ENCODE measurements around the gene RNASE8.

Gene RNASE8

DNA sequence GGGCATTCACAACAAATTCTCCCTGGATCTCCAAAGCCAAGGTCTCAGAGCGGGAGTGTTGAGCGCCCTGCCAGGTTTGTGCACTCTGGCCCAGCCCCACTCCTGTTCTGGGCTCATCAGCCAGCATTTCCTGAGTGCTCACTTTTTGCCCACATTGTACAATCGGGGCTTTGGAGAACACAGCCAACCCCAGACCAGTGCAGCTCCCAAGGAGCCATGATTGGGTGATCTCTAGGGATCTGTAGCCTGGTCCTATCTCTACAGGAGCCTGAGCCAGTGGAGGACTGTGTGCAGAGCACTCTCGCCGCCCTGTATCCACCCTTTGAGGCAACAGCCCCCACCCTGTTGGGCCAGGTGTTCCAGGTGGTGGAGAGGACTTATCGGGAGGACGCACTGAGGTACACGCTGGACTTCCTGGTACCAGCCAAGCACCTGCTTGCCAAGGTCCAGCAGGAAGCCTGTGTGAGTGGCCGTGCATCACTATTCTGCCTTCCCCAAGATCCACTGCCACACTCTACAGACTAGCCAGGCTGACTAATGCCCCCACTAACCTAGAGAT, 15.2 kb downstream of the RNASE8 start:
- peaks cover 62% of the 10 kb centered on the region for H3K27me3 Mint-ChIP-seq
- peaks cover 39% of the 10 kb centered on the region for H3K4me1 Mint-ChIP-seq
- H3K4me3 Mint-ChIP-seq, result no peak overlapping the region
- DNase-seq, result no peak
- no peak overlapping the region for H3K27ac Mint-ChIP-seq
- no peak for ATAC-seq
- no peaks in the 10 kb centered on the region for H3K9me3 Mint-ChIP-seq

DNA sequence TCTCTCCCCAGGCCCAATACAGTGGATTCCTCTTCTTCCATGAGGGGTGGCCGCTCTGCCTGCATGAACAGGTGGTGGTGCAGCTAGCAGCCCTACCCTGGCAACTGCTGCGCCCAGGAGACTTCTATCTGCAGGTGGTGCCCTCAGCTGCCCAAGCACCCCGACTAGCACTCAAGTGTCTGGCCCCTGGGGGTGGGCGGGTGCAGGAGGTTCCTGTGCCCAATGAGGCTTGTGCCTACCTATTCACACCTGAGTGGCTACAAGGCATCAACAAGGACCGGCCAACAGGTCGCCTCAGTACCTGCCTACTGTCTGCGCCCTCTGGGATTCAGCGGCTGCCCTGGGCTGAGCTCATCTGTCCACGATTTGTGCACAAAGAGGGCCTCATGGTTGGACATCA, 16.3 kb downstream of the RNASE8 start:
- H3K4me1 Mint-ChIP-seq, result peaks cover 33% of the 10 kb centered on the region
- DNase-seq, result no peak
- no peak for ATAC-seq
- H3K9me3 Mint-ChIP-seq, result no peaks in the 10 kb centered on the region
- H3K27ac Mint-ChIP-seq, result no peak overlapping the region
- H3K27me3 Mint-ChIP-seq, result peaks cover 51% of the 10 kb centered on the region
- H3K4me3 Mint-ChIP-seq, result no peak overlapping the region

DNA sequence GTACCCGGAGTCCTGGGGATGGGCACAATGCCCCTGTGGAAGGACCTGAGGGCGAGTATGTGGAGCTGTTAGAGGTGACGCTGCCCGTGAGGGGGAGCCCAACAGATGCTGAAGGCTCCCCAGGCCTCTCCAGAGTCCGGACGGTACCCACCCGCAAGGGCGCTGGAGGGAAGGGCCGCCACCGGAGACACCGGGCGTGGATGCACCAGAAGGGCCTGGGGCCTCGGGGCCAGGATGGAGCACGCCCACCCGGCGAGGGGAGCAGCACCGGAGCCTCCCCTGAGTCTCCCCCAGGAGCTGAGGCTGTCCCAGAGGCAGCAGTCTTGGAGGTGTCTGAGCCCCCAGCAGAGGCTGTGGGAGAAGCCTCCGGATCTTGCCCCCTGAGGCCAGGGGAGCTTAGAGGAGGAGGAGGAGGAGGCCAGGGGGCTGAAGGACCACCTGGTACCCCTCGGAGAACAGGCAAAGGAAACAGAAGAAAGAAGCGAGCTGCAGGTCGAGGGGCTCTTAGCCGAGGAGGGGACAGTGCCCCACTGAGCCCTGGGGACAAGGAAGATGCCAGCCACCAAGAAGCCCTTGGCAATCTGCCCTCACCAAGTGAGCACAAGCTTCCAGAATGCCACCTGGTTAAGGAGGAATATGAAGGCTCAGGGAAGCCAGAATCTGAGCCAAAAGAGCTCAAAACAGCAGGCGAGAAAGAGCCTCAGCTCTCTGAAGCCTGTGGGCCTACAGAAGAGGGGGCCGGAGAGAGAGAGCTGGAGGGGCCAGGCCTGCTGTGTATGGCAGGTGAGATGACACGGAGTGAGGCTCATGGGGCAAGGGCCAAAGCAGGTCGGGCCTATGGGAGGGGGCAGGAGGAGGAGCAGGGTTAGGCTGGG, 17.0 kb downstream of the RNASE8 start:
- H3K4me3 Mint-ChIP-seq, result no peak overlapping the region
- peaks cover 44% of the 10 kb centered on the region for H3K27me3 Mint-ChIP-seq
- peaks cover 26% of the 10 kb centered on the region for H3K4me1 Mint-ChIP-seq
- ATAC-seq (no peak), DNase-seq (no peak)
- H3K27ac Mint-ChIP-seq, result no peak overlapping the region
- H3K9me3 Mint-ChIP-seq, result no peaks in the 10 kb centered on the region

DNA sequence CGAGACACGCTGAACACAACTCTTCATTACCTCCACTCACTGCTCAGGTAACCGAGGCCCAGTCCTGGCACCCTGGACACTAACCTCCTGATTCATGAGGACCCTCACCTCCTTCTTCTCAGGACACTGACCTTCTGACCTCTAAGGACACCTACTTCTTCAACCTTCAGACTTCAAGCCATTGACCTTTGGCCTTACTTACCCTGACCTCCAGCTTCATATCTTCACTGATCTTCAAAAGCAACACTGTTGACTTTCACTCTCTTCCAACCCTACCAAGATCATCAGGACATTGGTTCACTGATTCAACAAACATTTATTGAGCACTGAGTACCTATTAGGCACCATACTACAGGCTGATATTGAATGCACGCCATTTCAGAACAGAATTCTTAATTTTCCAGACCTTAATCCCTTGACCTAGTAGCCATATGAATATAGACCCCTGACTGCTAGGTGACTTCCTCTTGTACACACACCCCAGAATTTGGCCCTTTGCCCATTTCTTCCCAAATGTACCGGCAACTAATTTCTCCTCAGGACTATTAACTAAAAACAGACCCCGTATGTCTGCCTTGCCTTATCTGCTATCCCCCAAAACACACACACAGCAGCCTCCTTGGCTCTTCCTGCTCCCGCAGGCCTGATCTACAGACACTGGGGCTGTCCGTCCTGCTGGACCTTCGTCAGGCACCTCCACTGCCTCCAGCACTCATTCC, 18.3 kb downstream of the RNASE8 start:
- Mint-ChIP-seq H3K27me3 (peaks cover 31% of the 10 kb centered on the region), H3K27ac (no peak overlapping the region), H3K4me3 (no peak overlapping the region), H3K4me1 (peaks cover 17% of the 10 kb centered on the region), H3K9me3 (no peaks in the 10 kb centered on the region)
- ATAC-seq, result no peak
- no peak for DNase-seq

DNA sequence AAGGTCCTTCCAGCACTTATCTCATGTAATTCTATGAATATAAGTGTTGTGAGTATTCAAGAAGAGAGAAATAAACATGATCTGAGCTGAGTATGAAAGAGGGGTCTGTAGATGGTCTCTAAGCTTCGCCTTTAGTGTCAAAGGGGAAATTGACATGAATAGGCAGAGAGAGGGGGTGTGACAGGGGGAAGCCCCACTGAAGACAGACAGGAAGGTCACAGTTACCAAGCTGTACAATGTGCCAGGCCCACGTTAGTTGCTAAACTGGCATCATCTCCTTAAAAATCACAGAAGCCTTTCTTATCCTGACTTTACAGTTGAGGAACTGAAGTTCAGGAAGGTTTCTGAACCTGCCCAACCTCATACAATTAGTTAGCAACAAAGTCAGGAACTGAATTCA, 20.1 kb downstream of the RNASE8 start:
- Mint-ChIP-seq H3K9me3 (no peaks in the 10 kb centered on the region), H3K4me1 (no peaks in the 10 kb centered on the region), H3K4me3 (no peak overlapping the region), H3K27me3 (peaks cover 13% of the 10 kb centered on the region), H3K27ac (peak overlapping the region in 1 of 2 donors; percentile 77)
- no peak for ATAC-seq
- no peak for DNase-seq

DNA sequence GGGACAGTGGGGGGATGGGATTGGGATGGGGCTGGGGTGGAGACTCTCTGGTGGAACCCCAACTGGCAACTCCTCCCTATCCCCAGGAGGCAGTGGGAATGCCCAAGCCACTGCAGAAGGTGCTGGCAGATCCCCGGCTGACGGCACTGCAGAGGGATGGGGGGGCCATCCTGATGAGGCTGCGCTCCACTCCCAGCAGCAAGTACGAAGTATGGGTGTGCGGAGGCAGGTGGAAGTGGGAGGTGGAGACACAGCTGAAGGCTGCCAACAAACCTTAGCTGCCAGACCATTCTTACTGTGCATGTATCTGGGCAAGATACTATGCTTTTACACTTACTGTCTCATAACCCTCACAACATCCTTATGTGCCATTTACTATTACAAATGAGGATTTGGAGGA, 20.7 kb downstream of the RNASE8 start:
- Mint-ChIP-seq H3K9me3 (no peaks in the 10 kb centered on the region), H3K27ac (no peak overlapping the region), H3K4me3 (no peak overlapping the region), H3K4me1 (no peaks in the 10 kb centered on the region), H3K27me3 (peaks cover 7% of the 10 kb centered on the region)
- no peak for DNase-seq
- no peak for ATAC-seq

DNA sequence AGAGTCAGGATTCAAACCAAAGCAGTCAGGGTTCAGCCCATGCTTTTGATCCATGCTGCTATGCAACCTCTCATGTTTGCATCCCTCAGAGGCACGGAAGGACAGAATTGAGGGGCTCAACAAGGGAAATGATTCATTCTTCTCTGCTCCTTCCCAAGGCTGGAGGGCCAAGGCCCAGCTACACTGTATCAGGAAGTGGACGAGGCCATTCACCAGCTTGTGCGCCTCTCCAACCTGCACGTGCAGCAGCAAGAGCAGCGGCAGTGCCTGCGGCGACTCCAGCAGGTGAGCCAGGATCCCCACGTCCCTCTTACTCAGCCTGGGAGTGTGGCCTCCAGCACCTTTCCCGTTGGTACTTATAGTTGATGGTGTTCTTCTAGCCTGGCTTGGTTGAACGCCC, 21.1 kb downstream of the RNASE8 start:
- Mint-ChIP-seq H3K4me1 (no peaks in the 10 kb centered on the region), H3K27me3 (peaks cover 3% of the 10 kb centered on the region), H3K27ac (no peak overlapping the region), H3K9me3 (no peaks in the 10 kb centered on the region), H3K4me3 (no peak overlapping the region)
- ATAC-seq, result no peak
- no peak for DNase-seq

DNA sequence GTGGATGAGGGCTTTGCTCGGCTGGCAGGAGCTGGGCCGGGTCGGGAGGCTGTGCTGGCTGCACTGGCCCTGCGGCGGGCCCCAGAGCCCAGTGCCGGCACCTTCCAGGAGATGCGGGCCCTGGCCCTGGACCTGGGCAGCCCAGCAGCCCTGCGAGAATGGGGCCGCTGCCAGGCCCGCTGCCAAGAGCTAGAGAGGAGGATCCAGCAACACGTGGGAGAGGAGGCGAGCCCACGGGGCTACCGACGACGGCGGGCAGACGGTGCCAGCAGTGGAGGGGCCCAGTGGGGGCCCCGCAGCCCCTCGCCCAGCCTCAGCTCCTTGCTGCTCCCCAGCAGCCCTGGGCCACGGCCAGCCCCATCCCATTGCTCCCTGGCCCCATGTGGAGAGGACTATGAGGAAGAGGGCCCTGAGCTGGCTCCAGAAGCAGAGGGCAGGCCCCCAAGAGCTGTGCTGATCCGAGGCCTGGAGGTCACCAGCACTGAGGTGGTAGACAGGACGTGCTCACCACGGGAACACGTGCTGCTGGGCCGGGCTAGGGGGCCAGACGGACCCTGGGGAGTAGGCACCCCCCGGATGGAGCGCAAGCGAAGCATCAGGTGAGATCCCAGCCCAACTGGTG, 24.0 kb downstream of the RNASE8 start:
- Mint-ChIP-seq H3K4me3 (no peak overlapping the region), H3K9me3 (no peaks in the 10 kb centered on the region), H3K4me1 (peaks cover 3% of the 10 kb centered on the region), H3K27ac (peak overlapping the region in 1 of 2 donors; percentile 10), H3K27me3 (no peaks in the 10 kb centered on the region)
- ATAC-seq (peak; percentile 39), DNase-seq (no peak)

DNA sequence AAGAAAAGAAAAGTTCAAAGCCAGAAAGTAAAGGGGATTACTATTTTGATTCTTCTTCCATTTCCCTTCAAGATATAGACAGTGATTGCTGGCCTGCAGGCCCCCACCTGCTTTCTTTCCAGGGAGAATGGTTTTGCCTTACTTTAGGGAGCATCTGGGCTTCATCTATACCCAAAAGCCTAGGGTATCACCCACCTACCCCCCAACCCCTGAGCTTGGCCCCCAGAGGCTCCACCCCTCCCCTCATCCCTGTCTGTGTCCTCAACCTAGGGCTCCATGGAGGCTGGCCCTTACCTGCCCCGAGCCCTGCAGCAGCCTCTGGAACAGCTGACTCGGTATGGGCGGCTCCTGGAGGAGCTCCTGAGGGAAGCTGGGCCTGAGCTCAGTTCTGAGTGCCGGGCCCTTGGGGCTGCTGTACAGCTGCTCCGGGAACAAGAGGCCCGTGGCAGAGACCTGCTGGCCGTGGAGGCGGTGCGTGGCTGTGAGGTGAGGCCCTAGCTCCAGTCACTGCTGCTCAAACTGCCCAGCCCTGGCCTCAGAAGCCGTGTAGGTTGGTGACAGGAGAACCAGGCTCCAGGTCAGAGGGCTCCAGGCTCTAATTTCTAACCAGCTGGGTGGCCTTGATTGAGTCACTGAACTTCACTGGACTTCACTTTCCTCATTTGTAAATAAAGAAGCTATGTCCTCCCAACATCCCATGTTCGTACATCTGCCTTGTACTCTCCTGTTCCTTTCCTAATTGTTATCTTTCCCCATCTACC, 26.1 kb downstream of the RNASE8 start:
- Mint-ChIP-seq H3K9me3 (no peaks in the 10 kb centered on the region), H3K4me3 (no peak overlapping the region), H3K27me3 (no peaks in the 10 kb centered on the region), H3K4me1 (peaks cover 18% of the 10 kb centered on the region), H3K27ac (no peak overlapping the region)
- ATAC-seq (no peak), DNase-seq (no peak)

DNA sequence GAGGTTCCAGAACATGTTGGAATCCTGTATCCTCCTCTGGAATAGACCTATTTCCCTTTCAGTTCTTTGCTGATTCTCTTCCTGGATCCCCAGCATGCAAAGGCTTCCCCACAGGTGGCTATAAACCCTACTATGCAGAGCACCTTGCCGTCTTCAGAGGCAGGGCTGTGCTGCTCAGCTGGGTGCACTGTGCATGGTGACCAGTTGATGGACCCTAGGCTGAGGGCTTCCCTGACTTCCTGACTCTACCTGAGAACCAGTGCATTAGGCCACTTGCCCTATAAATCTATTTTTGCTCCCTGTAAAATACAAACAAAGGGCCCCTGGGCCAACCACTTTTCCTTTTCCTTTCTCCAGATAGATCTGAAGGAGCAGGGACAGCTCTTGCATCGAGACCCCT, 26.8 kb downstream of the RNASE8 start:
- DNase-seq, result no peak
- Mint-ChIP-seq H3K4me3 (no peak overlapping the region), H3K27ac (peak overlapping the region in 1 of 2 donors; percentile 46), H3K9me3 (no peaks in the 10 kb centered on the region), H3K4me1 (peaks cover 18% of the 10 kb centered on the region), H3K27me3 (no peaks in the 10 kb centered on the region)
- no peak for ATAC-seq

DNA sequence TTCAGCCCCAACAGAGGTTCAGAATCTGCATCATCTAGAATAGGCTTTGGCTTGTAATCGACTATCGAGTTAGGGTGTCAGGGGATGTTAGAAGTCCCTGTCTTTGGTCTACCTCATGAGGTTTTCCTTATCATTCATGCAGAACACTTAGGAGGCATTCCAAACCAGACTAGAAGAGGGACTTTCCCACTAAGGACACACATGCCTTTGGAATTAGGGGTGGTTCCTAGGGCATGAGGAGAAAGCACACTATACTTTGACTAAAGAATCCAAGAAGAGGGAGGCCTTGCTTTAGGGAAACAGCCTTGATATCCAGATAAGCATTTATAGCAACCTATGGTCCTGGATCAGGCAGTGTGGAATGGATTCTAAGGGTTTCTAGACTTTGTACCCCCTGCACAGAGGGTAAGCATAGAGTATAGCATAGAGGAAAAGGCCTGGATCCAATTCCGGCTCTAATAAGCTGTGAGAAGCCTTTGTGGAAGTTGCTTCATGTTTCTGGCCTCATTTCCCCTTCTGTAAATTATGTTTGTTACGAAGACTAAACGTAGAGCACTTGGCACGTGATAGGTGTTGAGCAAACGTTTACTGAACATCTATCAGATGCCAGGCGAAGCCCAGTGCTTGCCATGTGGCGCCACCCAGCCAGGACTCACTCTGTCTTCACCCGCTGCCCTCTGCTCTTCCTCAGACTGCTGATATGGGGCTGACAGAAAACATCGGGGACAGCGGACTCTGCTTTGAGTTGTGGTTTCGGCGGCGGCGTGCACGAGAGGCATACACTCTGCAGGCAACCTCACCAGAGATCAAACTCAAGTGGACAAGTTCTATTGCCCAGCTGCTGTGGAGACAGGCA, 27.6 kb downstream of the RNASE8 start:
- no peak overlapping the region for H3K27ac Mint-ChIP-seq
- DNase-seq (no peak), ATAC-seq (no peak)
- peaks cover 18% of the 10 kb centered on the region for H3K4me1 Mint-ChIP-seq
- no peaks in the 10 kb centered on the region for H3K27me3 Mint-ChIP-seq
- no peak overlapping the region for H3K4me3 Mint-ChIP-seq
- no peaks in the 10 kb centered on the region for H3K9me3 Mint-ChIP-seq

DNA sequence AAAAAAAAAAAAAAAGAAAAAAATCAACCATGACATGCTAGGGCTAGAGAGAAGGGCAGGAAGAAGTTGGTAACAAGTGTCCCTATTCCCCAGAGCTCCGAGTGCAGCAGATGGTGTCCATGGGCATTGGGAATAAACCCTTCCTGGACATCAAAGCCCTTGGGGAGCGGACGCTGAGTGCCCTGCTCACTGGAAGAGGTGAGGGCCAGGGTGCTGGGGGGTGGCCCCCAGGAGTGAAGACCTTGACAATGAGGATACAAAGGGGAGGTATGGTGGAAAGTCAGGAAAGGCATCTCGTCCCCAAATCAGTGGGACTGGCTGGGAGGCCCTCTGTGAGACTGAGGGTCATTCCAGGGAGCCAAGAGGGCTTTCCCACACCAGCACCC, 29.3 kb downstream of the RNASE8 start:
- Mint-ChIP-seq H3K4me3 (no peak overlapping the region), H3K27me3 (no peaks in the 10 kb centered on the region), H3K9me3 (no peaks in the 10 kb centered on the region), H3K27ac (peak overlapping the region in 1 of 2 donors; percentile 91), H3K4me1 (peaks cover 18% of the 10 kb centered on the region)
- no peak for DNase-seq
- ATAC-seq, result no peak

DNA sequence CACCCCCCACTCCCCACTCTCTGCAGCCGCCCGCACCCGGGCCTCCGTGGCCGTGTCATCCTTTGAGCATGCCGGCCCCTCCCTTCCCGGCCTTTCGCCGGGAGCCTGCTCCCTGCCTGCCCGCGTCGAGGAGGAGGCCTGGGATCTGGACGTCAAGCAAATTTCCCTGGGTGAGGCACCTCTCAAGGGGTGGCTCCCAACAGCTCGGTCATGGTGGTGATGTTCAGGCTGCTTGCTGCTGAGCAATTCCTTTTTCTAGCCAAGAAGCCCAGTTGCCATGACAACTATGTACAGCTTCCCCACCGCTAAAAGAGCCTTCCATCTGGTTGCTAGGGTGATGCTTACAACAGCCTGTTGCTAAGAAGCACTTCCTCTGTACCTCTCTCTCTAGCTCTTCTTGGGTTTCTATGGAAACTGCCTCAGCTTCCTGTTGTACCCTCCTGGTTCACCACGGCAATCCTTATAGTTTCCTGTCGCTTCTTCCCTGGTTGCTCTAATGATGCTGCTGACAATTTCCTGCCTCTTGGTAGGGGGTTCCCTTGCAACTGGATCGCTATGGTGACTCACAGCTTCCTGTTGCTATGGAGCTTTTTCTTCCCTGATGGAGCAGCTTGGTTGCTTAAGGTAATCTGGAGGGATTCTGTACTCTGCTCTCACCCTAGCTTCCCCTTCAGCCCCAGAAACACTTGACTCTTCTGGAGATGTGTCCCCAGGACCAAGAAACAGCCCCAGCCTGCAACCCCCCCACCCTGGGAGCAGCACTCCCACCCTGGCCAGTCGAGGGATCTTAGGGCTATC, 29.9 kb downstream of the RNASE8 start:
- DNase-seq (peak in 1 of 2 donors; percentile 51), ATAC-seq (peak; percentile 80)
- Mint-ChIP-seq H3K9me3 (no peaks in the 10 kb centered on the region), H3K4me3 (no peak overlapping the region), H3K4me1 (peaks cover 21% of the 10 kb centered on the region), H3K27me3 (no peaks in the 10 kb centered on the region), H3K27ac (no peak overlapping the region)

DNA sequence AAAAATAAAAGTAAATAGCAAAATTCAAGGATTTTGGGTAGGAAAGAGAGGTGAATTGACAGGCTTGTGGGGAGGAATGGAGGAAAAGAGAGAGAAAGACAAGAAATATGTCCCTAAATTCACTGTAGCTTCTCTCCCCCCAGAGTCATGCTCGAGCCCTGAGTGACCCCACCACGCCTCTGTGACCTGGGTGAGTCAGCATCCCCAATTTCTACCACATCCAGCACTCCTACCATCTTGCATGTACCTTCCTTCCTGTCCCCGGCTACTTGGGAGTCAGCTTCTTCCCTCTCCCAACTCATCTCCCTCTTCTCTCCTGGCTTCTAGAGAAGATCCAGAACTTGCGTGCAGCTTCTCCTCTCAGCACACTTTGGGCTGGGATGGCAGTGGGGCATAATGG, 31.1 kb downstream of the RNASE8 start:
- Mint-ChIP-seq H3K27me3 (no peaks in the 10 kb centered on the region), H3K9me3 (no peaks in the 10 kb centered on the region), H3K4me3 (no peak overlapping the region), H3K4me1 (peaks cover 27% of the 10 kb centered on the region), H3K27ac (no peak overlapping the region)
- ATAC-seq (no peak), DNase-seq (no peak)
